H9 (cell line): ENCODE measurements around the gene SEMA4D. TPM values are rescaled to one million over a fixed set of nuclear protein-coding genes. Genes with fewer than 3 reads are reported as not detected.
"Not testable (repeated sequence)": the region's sequence is repeated elsewhere in the genome, so short reads cannot be mapped to it uniquely, and the experiment has no call there.

Experiments used
- DNase-seq: peaks from one replicate; pipeline ENCODE4 v3.0.0-alpha.2; 2017
- H2AFZ ChIP-seq: one replicate; pipeline ENCODE4 v1.6.1; 2013; ENCODE audit warnings: mild to moderate bottlenecking, low read length, control low read depth, moderate library complexity
- H2AK5ac ChIP-seq: 2 replicates; pipeline ENCODE4 v1.6.1; 2013; ENCODE audit warnings: low read length, control low read depth, mixed read lengths; ENCODE audit not compliant: insufficient read length
- H2BK120ac ChIP-seq: one replicate; pipeline ENCODE4 v1.6.1; 2013; ENCODE audit warnings: low read depth, mild to moderate bottlenecking, low read length, control low read depth, inconsistent platforms; ENCODE audit not compliant: poor library complexity, severe bottlenecking
- H2BK12ac ChIP-seq: 2 replicates; pipeline ENCODE4 v1.6.1; 2013; ENCODE audit warnings: low read length, control low read depth, mixed read lengths, low read depth; ENCODE audit not compliant: insufficient read length
- H2BK15ac ChIP-seq: 2 replicates; pipeline ENCODE4 v1.6.1; 2013; ENCODE audit warnings: low read depth, low read length, control low read depth
- H2BK20ac ChIP-seq: one replicate; pipeline ENCODE4 v1.6.1; 2013; ENCODE audit warnings: low read depth, mild to moderate bottlenecking, low read length, control low read depth, inconsistent platforms; ENCODE audit not compliant: poor library complexity, severe bottlenecking
- H2BK5ac ChIP-seq: 2 replicates; pipeline ENCODE4 v1.6.1; 2013; ENCODE audit warnings: low read length, control low read depth, mixed read lengths; ENCODE audit not compliant: insufficient read length
- H3K14ac ChIP-seq: 2 replicates; pipeline ENCODE4 v1.6.1; 2013; ENCODE audit warnings: low read length, control low read depth; ENCODE audit not compliant: insufficient read depth
- H3K18ac ChIP-seq: 2 replicates; pipeline ENCODE4 v1.6.1; 2013; ENCODE audit warnings: low read depth, mild to moderate bottlenecking, mixed read lengths, low read length, control low read depth; ENCODE audit not compliant: insufficient read length
- H3K23ac ChIP-seq: 2 replicates; pipeline ENCODE4 v1.6.1; 2013; ENCODE audit warnings: low read length, control low read depth, mixed read lengths, low read depth; ENCODE audit not compliant: insufficient read length
- H3K23me2 ChIP-seq: 2 replicates; pipeline ENCODE4 v1.6.1; 2013; ENCODE audit warnings: low read depth, mild to moderate bottlenecking, mixed read lengths, low read length, control low read depth; ENCODE audit not compliant: insufficient read length, poor library complexity, severe bottlenecking
- H3K27ac ChIP-seq: 2 replicates; pipeline ENCODE4 v1.5.1; 2013; ENCODE audit warnings: low read length, control low read depth, mixed read lengths, low read depth; ENCODE audit not compliant: insufficient read length
- H3K27me3 ChIP-seq: 2 replicates; pipeline ENCODE4 v1.6.1; 2013; ENCODE audit warnings: low read length, control low read depth, inconsistent platforms; ENCODE audit not compliant: insufficient read depth
- H3K4ac ChIP-seq: 2 replicates; pipeline ENCODE4 v1.6.1; 2013; ENCODE audit warnings: low read depth, mild to moderate bottlenecking, control low read depth, inconsistent platforms, low read length, moderate library complexity
- H3K4me1 ChIP-seq: 2 replicates; pipeline ENCODE4 v1.6.1; 2013; ENCODE audit warnings: low read length, control low read depth, inconsistent platforms; ENCODE audit not compliant: insufficient read depth
- H3K4me2 ChIP-seq: 2 replicates; pipeline ENCODE4 v1.6.1; 2013; ENCODE audit warnings: low read length, control low read depth, mixed read lengths; ENCODE audit not compliant: insufficient read length, insufficient read depth
- H3K56ac ChIP-seq: 2 replicates; pipeline ENCODE4 v1.6.1; 2013; ENCODE audit warnings: low read depth, mild to moderate bottlenecking, mixed read lengths, low read length, control low read depth; ENCODE audit not compliant: insufficient read length
- H3K79me1 ChIP-seq: 2 replicates; pipeline ENCODE4 v1.6.1; 2013; ENCODE audit warnings: low read depth, mild to moderate bottlenecking, moderate library complexity, low read length, control low read depth, inconsistent platforms; ENCODE audit not compliant: insufficient read depth, poor library complexity, severe bottlenecking
- H3K79me2 ChIP-seq: 2 replicates; pipeline ENCODE4 v1.6.1; 2013; ENCODE audit warnings: low read length, control low read depth, inconsistent platforms; ENCODE audit not compliant: insufficient read depth
- H3K9ac ChIP-seq: 2 replicates; pipeline ENCODE4 v1.6.1; 2013; ENCODE audit warnings: low read length, control low read depth, mixed read lengths; ENCODE audit not compliant: insufficient read length; ENCODE audit errors: extremely low read depth
- H3K9me3 ChIP-seq: one replicate; pipeline ENCODE4 v1.6.1; 2013; ENCODE audit warnings: low read depth, low read length, inconsistent platforms; ENCODE audit not compliant: control insufficient read depth
- H3T11ph ChIP-seq: one replicate; pipeline ENCODE4 v1.6.1; 2013; ENCODE audit warnings: mild to moderate bottlenecking, low read length, control low read depth, inconsistent platforms
- H4K20me1 ChIP-seq: one replicate; pipeline ENCODE4 v1.6.1; 2013; ENCODE audit not compliant: control insufficient read depth, insufficient read length, insufficient read depth
- H4K5ac ChIP-seq: 2 replicates; pipeline ENCODE4 v1.6.1; 2013; ENCODE audit warnings: low read depth, mild to moderate bottlenecking, mixed read lengths, low read length, control low read depth; ENCODE audit not compliant: insufficient read length
- H4K8ac ChIP-seq: replicated peaks from 2 replicates; pipeline ENCODE4 v1.6.1; 2013; ENCODE audit warnings: low read length, control low read depth, mixed read lengths, low read depth; ENCODE audit not compliant: insufficient read length
- H4K91ac ChIP-seq: 2 replicates; pipeline ENCODE4 v1.6.1; 2013; ENCODE audit warnings: low read depth, mild to moderate bottlenecking, moderate library complexity, mixed read lengths, low read length, control low read depth; ENCODE audit not compliant: insufficient read length
- H3K27ac Mint-ChIP-seq, 3 experiments: 2 replicates in 2 of 3; 3 replicates in 1 of 3; pipeline ENCODE4 v1.8.0; 2020 to 2021; ENCODE audit warnings: mixed read lengths in 3 of 3, mild to moderate bottlenecking in 1 of 3, moderate library complexity in 1 of 3
- H3K27me3 Mint-ChIP-seq: 2 replicates; pipeline ENCODE4 v1.8.0; 2021; ENCODE audit warnings: low read depth, mild to moderate bottlenecking, moderate library complexity, mixed read lengths
- H3K36me3 Mint-ChIP-seq, 3 experiments: 2 replicates in 2 of 3; 3 replicates in 1 of 3; pipeline ENCODE4 v1.8.0; 2020 to 2021; ENCODE audit warnings: low read depth in 3 of 3, mixed read lengths in 3 of 3; ENCODE audit not compliant: insufficient read depth in 1 of 3
- H3K4me1 Mint-ChIP-seq, 2 experiments: 2 replicates each; pipeline ENCODE4 v1.8.0; 2020; ENCODE audit warnings: mixed read lengths in 2 of 2
- H3K4me3 Mint-ChIP-seq, 2 experiments: 2 replicates in 1 of 2; 3 replicates in 1 of 2; pipeline ENCODE4 v1.8.0; 2020 to 2021; ENCODE audit warnings: mild to moderate bottlenecking in 2 of 2, mixed read lengths in 2 of 2, moderate library complexity in 1 of 2
- H3K9me3 Mint-ChIP-seq, 2 experiments: 2 replicates in 1 of 2; 3 replicates in 1 of 2; pipeline ENCODE4 v1.8.0; 2020; ENCODE audit warnings: mild to moderate bottlenecking in 2 of 2, mixed read lengths in 2 of 2, moderate library complexity in 1 of 2
- WGBS: extraction: QIAGEN DNeasy Blood & Tissue Kit; methylation state at CpG from one replicate; pipeline ENCODE4 v1.1.7; 2013; ENCODE audit warnings: missing lambda C conversion rate, low lambda C conversion rate, mixed read lengths; ENCODE audit not compliant: insufficient read length; ENCODE audit errors: extremely low coverage; 5-methylcytosine and 5-hydroxymethylcytosine counted together
- total RNA-seq: library from RNA; stranded (reverse); gene quantifications from 2 replicates; pipeline ENCODE4 v1.2.1, GENCODE V29; 2021
- TF ChIP-seq, protein P1 (sequence below): fragments of 200-600 bp; sonication (generic); conservative IDR thresholded peaks from 3 replicates; pipeline ENCODE4 v1.8.0; 2021; ENCODE audit warnings: antibody characterized with exemption, mild to moderate bottlenecking

Gene SEMA4D
- total RNA-seq, 1 experiment from 2014 or later, result 47.2 TPM

DNA sequence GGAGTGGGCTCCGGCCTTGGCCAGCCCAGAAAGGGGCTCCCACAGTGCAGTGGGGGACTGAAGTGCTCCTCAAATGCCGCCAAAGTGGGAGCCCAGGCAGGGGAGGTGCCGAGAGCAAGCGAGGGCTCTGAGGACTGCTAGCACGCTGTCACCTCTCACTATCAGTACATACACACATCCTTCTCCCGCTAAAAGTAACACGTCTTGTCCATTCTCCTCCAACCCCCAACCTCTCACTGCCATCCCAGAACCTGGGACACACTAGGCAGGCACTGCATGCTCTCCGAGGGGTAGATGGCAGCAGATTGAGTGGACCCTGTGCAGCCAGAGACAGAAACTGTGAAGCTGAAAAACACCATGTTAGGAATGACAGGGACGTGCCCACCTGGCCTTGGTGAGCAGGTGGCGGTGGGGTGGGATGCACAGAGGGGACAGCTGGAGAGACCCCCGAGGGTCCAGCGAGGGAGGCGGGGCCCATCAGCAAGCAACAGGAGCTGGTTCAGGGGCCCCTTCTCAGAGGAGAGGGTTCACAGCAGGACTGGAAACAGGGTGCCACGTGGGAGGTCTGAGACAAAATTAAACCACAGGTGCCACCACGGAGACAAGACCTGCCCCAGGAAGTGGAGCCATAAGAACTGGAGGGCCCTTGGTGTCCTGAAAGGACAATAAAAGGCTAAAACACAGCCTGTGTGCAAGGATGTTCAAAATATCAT lies 16.9 kb downstream of the SEMA4D start:
- no peak overlapping the region for H3K14ac ChIP-seq
- no peak overlapping the region for H3K23ac ChIP-seq
- no peaks in the 10 kb centered on the region for H3K27me3 ChIP-seq
- 0 out of 5 replicates have a peak, but pooled peaks cover 0 to 2% of the 10 kb centered on the region in 2 experiments for H3K9me3 Mint-ChIP-seq
- H2BK120ac ChIP-seq, result no peak overlapping the region
- H3K4me1 Mint-ChIP-seq, result peaks cover 41 to 47% of the 10 kb centered on the region in 2 experiments
- H2AFZ ChIP-seq, result no peak overlapping the region
- TF ChIP-seq, protein P1, sequence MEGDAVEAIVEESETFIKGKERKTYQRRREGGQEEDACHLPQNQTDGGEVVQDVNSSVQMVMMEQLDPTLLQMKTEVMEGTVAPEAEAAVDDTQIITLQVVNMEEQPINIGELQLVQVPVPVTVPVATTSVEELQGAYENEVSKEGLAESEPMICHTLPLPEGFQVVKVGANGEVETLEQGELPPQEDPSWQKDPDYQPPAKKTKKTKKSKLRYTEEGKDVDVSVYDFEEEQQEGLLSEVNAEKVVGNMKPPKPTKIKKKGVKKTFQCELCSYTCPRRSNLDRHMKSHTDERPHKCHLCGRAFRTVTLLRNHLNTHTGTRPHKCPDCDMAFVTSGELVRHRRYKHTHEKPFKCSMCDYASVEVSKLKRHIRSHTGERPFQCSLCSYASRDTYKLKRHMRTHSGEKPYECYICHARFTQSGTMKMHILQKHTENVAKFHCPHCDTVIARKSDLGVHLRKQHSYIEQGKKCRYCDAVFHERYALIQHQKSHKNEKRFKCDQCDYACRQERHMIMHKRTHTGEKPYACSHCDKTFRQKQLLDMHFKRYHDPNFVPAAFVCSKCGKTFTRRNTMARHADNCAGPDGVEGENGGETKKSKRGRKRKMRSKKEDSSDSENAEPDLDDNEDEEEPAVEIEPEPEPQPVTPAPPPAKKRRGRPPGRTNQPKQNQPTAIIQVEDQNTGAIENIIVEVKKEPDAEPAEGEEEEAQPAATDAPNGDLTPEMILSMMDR, result no peak
- no peak overlapping the region for H3K4ac ChIP-seq
- no peak overlapping the region for H3T11ph ChIP-seq
- H4K20me1 ChIP-seq, result peaks cover 4% of the 10 kb centered on the region
- H3K27ac ChIP-seq, result no peak overlapping the region
- no peak overlapping the region for H3K18ac ChIP-seq
- H3K27me3 Mint-ChIP-seq, result no peaks in the 10 kb centered on the region
- no peak overlapping the region for H2BK15ac ChIP-seq
- no peak overlapping the region for H4K8ac ChIP-seq
- H3K4me3 Mint-ChIP-seq, result no peak overlapping the region
- no peak overlapping the region for H4K91ac ChIP-seq
- no peaks in the 10 kb centered on the region for H3K79me1 ChIP-seq
- no peak overlapping the region for H2BK12ac ChIP-seq
- no peaks in the 10 kb centered on the region for H3K23me2 ChIP-seq
- peak overlapping the region; percentile 52 to 97 (median 91); a peak in 5 of 7 replicates for H3K27ac Mint-ChIP-seq
- no peak overlapping the region for H2BK20ac ChIP-seq
- H2BK5ac ChIP-seq, result no peak overlapping the region
- H3K4me2 ChIP-seq, result no peak overlapping the region
- no CpG with 5 or more reads among the region's 15 CpGs for WGBS
- H3K9ac ChIP-seq, result no peak overlapping the region
- peaks cover 15 to 37% (median 24%) of the 10 kb centered on the region in 3 experiments for H3K36me3 Mint-ChIP-seq
- no peaks in the 10 kb centered on the region for H3K9me3 ChIP-seq
- peaks cover 5% of the 10 kb centered on the region; the same call in 1 of the 2 replicates for H3K4me1 ChIP-seq
- H3K56ac ChIP-seq, result no peak overlapping the region
- no peak overlapping the region for H4K5ac ChIP-seq
- H3K79me2 ChIP-seq, result peaks cover 20% of the 10 kb centered on the region; the same call in 1 of the 2 replicates
- no peak for DNase-seq
- no peak overlapping the region for H2AK5ac ChIP-seq

DNA sequence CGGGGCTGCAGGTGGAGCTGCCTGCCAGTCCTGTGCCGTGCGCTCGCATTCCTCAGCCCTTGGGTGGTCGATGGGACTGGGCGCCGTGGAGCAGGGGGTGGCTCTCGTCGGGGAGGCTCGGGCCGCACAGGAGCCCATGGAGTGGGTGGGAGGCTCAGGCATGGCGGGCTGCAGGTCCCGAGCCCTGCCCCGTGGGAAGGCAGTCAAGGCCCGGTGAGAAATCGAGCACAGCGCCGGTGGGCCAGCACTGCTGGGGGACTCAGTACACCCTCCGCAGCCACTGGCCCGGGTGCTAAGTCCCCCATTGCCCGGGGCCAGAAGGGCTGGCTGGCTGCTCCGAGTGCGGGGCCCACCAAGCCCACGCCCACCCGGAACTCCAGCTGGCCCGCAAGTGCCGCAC lies 17.5 kb downstream of the SEMA4D start:
- H3K23ac ChIP-seq, H3K9me3 Mint-ChIP-seq, H3K14ac ChIP-seq, H3K27me3 Mint-ChIP-seq, H3K23me2 ChIP-seq, H3K9ac ChIP-seq, DNase-seq, H3K79me1 ChIP-seq, H2BK12ac ChIP-seq, H4K91ac ChIP-seq, H2BK15ac ChIP-seq, H3K4me2 ChIP-seq, H2BK120ac ChIP-seq, H2AFZ ChIP-seq, H3T11ph ChIP-seq, H3K27me3 ChIP-seq, H3K4ac ChIP-seq, H4K20me1 ChIP-seq, H2AK5ac ChIP-seq, H3K9me3 ChIP-seq, H4K5ac ChIP-seq, H3K56ac ChIP-seq, H4K8ac ChIP-seq, H3K27ac Mint-ChIP-seq, H3K4me1 ChIP-seq, H3K27ac ChIP-seq, H2BK5ac ChIP-seq, H3K4me3 Mint-ChIP-seq, H3K18ac ChIP-seq, H2BK20ac ChIP-seq: not testable (repeated sequence)
- Mint-ChIP-seq H3K4me1 (peaks cover 39 to 45% of the 10 kb centered on the region in 2 experiments), H3K36me3 (peaks cover 15 to 41% (median 23%) of the 10 kb centered on the region in 3 experiments)
- WGBS, result no CpG with 5 or more reads among the region's 27 CpGs
- H3K79me2 ChIP-seq, result peaks cover 17% of the 10 kb centered on the region; the same call in 1 of the 2 replicates
